Adrenal gland (tissue), 12 donors: Measurements from ENCODE around the gene ARL6IP6. TPM values are rescaled to one million over a fixed set of nuclear protein-coding genes. Genes with fewer than 3 reads are reported as not detected.
A peak's percentile ranks its signal among the peaks of the same experiment; 100 is the strongest.
"Not testable (repeated sequence)": the region's sequence is repeated elsewhere in the genome, so short reads cannot be mapped to it uniquely, and the experiment has no call there.

Experiments used
- DNase-seq, 7 donors: peaks; one replicate each; pipeline ENCODE4 v3.0.0-alpha.2; 2019 to 2020
- H3K27ac ChIP-seq, 5 donors: fragments of 200-600 bp; sonication (generic) in 4 of 5; 1 replicate in 3 of 5; 2 replicates in 2 of 5; pipeline versions ENCODE4 v1.5.1 to v1.8.0; 2016 to 2020; ENCODE audit warnings: mild to moderate bottlenecking in 1 of 5
- H3K27me3 ChIP-seq: fragments of 200-600 bp; 2 replicates; pipeline ENCODE4 v1.8.0; 2021
- H3K36me3 ChIP-seq, 2 donors: fragments of 200-600 bp; replicated peaks in 1 of 2; 1 replicate in 1 of 2; 2 replicates in 1 of 2; pipeline versions ENCODE4 v1.5.1 to v1.8.0; 2018 to 2022
- H3K4me1 ChIP-seq, 2 donors: fragments of 200-600 bp; replicated peaks in 1 of 2; 1 replicate in 1 of 2; 2 replicates in 1 of 2; pipeline versions ENCODE4 v1.5.1 to v1.8.0; 2018 to 2021
- H3K4me3 ChIP-seq, 4 donors: fragments of 200-600 bp; sonication (generic) in 3 of 4; one replicate each; pipeline ENCODE4 v1.5.1; 2016 to 2018
- H3K9me3 ChIP-seq, 3 donors: fragments of 200-600 bp; sonication (generic) in 1 of 3; replicated peaks in 1 of 3; 1 replicate in 2 of 3; 2 replicates in 1 of 3; pipeline versions ENCODE4 v1.5.1 to v1.8.0; 2016 to 2021
- POLR2A ChIP-seq, 2 donors: fragments of 450-650 bp; IDR thresholded peaks; one replicate each; pipeline ENCODE4 v1.6.1; 2017; ENCODE audit warnings: antibody characterized with exemption in 2 of 2, mild to moderate bottlenecking in 2 of 2, moderate library complexity in 1 of 2
- WGBS, 4 donors: extraction: QIAGEN DNeasy Blood & Tissue Kit in 2 of 4; methylation state at CpG; one replicate each; pipeline versions ENCODE4 v1.1.5 to v1.1.7; 2013 to 2017; 5-methylcytosine and 5-hydroxymethylcytosine counted together
- intact Hi-C, 2 donors: fragments of 100-400 bp; cut with DNase I; formaldehyde crosslinking; loops; one replicate each; pipeline versions ENCODE4 v1.14.1 to v1.15.0; 2022 to 2023
- polyA plus RNA-seq, 3 donors: library from polyadenylated mRNA; stranded (reverse); fragments of 200-250 nt in 2 of 3; fragments of 350-450 nt in 1 of 3; fragmentation: Illumina TruSeq in 1 of 3; extraction: RNeasy Lipid Tissue Mini Kit (QIAGEN cat#74804) in 1 of 3; gene quantifications; one replicate each; pipeline ENCODE4 v1.2.3, GENCODE V29; 2013 to 2014
- total RNA-seq, 9 donors: library from RNA; depleted of rRNA in 4 of 9; stranded (reverse); fragments of >200 nt in 4 of 9; fragments of 120-200 nt in 1 of 9; fragmentation: NEBNext Ultra II Directional in 1 of 9; extraction: Animal tissue kit (Norgen Biotek cat#: 25700) in 1 of 9; gene quantifications; one replicate each; pipeline versions ENCODE4 v1.1.0 to v1.2.4, GENCODE V29; 2013 to 2023
- TF ChIP-seq, protein P1 (sequence below), 6 experiments: fragments of 450-650 bp in 4 of 6; fragments of 200-600 bp in 2 of 6; sonication (generic) in 1 of 6; IDR thresholded peaks; 1 replicate in 5 of 6; 2 replicates in 1 of 6; pipeline versions ENCODE4 v1.5.1 to v1.8.0; 2016 to 2021; ENCODE audit warnings: antibody characterized with exemption in 6 of 6, mild to moderate bottlenecking in 2 of 6, moderate library complexity in 1 of 6
- donor health status: healthy with polysubstance abuse.
- donor health status: Bipolar disorder and iron deficiency.
- donor health status: DM: yes; HTN: yes; CAD: no.
- donor health status: DM: no; HTN: no; CAD: no.
- donor health status: DM: no; HTN: no; CAD: no.
- donor health status: DM: yes; HTN: yes; CAD: no.

Gene ARL6IP6
- total and polyA plus RNA-seq, 12 donors, result 5.0 to 24.5 (median 11.8) TPM

DNA sequence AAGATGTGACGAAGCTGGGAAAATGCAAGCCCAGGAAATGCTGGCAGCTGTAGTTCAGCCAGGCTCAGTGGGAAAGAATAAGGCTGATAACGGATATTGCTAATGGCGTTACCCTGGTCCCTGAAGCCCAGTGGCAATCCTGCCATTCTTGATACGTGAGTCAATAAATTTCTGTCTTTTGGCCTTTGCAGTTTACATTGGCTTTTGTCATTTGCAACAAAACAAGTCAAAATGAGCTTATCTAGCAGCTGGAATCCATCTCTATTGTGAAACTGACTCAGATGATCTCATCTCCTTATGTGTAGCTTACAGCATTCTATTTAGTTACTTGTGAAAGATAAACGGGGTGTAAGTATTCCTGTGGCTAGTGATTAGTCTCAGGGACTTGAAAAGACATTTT lies 43.8 kb downstream of the ARL6IP6 start:
- H3K27me3 ChIP-seq, result no peaks in the 10 kb centered on the region
- no peaks in the 10 kb centered on the region for H3K4me1 ChIP-seq
- 55 to 65% (median 57%) methylated on average over 5 of the region's 5 CpGs for WGBS, 4 donors
- TF ChIP-seq, protein P1, sequence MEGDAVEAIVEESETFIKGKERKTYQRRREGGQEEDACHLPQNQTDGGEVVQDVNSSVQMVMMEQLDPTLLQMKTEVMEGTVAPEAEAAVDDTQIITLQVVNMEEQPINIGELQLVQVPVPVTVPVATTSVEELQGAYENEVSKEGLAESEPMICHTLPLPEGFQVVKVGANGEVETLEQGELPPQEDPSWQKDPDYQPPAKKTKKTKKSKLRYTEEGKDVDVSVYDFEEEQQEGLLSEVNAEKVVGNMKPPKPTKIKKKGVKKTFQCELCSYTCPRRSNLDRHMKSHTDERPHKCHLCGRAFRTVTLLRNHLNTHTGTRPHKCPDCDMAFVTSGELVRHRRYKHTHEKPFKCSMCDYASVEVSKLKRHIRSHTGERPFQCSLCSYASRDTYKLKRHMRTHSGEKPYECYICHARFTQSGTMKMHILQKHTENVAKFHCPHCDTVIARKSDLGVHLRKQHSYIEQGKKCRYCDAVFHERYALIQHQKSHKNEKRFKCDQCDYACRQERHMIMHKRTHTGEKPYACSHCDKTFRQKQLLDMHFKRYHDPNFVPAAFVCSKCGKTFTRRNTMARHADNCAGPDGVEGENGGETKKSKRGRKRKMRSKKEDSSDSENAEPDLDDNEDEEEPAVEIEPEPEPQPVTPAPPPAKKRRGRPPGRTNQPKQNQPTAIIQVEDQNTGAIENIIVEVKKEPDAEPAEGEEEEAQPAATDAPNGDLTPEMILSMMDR (IDR thresholded peaks at IDR 0.05), result no peak
- no peak for TF ChIP-seq POLR2A (IDR thresholded peaks at IDR 0.05)
- intact Hi-C loops, result no loop called here
- no peaks in the 10 kb centered on the region for H3K9me3 ChIP-seq
- no peaks in the 10 kb centered on the region for H3K36me3 ChIP-seq
- peak in 2 of 7 donors; percentile 22 to 28 for DNase-seq
- H3K4me3 ChIP-seq, result peak overlapping the region in 1 of 4 donors; percentile 5
- peak overlapping the region in 2 of 5 donors; percentile 14 to 68 for H3K27ac ChIP-seq

DNA sequence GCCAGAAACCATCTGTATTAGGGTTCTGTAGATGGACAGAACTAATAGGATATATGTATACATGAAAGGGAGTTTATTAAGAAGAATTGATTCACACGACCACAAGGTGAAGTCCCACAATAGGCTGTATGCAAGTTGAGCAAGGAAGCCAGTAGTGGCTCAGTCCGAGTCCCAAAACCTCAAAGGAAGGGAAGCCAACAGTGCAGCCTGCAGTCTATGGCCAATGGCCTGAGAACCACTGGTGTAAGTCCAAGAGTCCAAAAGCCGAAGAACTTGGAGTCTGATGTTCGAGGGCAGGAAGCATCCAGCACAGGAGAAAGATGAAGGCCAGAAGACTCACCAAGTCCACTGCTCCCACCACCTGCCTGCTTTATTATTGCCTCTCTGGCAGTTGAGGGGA lies 44.8 kb downstream of the ARL6IP6 start:
- H3K4me1 ChIP-seq, H3K27me3 ChIP-seq, H3K4me3 ChIP-seq, H3K9me3 ChIP-seq, intact Hi-C loops, DNase-seq, H3K36me3 ChIP-seq, H3K27ac ChIP-seq: not testable (repeated sequence)
- 84 to 94% (median 91%) methylated on average over 4 of the region's 4 CpGs for WGBS, 4 donors

DNA sequence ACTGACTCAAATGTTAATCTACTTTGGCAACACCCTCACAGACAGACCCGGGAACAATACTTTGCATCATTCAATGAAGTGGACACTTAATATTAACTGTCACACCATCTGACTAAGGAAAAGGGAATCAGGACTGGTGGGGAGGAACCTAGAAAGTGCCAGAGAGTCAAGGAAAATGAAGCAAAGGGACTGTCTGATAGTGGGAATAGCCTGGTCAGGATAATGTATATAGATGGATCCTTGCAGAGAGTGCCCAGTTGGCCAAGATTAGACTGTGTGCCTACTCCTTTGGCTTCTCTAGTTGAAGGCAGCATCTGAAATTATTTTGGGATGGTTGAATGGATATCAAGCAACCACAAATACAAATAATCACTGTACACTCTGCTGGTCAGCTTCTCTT lies 45.2 kb downstream of the ARL6IP6 start:
- H3K4me3 ChIP-seq, result no peak overlapping the region
- TF ChIP-seq, protein P1 (IDR thresholded peaks at IDR 0.05), result no peak
- no peak for TF ChIP-seq POLR2A (IDR thresholded peaks at IDR 0.05)
- no peaks in the 10 kb centered on the region for H3K36me3 ChIP-seq
- no peaks in the 10 kb centered on the region for H3K4me1 ChIP-seq
- intact Hi-C loops, result no loop called here
- WGBS, 4 donors, result 83 to 96% (median 90%) methylated on average over 1 of the region's 1 CpG
- H3K9me3 ChIP-seq, result no peaks in the 10 kb centered on the region
- H3K27ac ChIP-seq, result no peak overlapping the region
- no peaks in the 10 kb centered on the region for H3K27me3 ChIP-seq
- DNase-seq, result no peak

DNA sequence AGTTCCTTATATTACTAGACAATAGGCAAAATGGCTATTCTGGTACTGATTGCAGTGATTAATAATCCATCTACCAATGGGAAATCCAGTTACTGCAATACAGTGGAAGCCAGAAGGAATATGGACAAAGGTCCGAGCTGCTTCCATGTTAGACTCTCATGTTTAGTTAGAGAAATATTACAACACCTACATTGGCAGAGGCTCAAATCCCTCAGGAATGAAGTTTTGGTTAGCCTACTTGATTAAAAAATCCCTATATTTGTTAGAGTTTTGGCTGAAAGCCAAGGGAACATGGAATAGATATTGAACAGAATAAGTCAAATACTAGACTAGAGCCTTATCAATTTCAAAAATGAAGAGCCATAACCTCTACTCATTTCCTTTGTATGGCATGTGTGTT lies 48.5 kb downstream of the ARL6IP6 start:
- no peaks in the 10 kb centered on the region for H3K27me3 ChIP-seq
- no peak for DNase-seq
- TF ChIP-seq, protein P1 (IDR thresholded peaks at IDR 0.05), result no peak
- TF ChIP-seq POLR2A (IDR thresholded peaks at IDR 0.05), result no peak
- no peaks in the 10 kb centered on the region for H3K9me3 ChIP-seq
- no peak overlapping the region for H3K27ac ChIP-seq
- H3K4me3 ChIP-seq, result no peak overlapping the region
- H3K36me3 ChIP-seq, result no peaks in the 10 kb centered on the region
- intact Hi-C loops, result no loop called here
- WGBS, 4 donors, result 90 to 96% (median 94%) methylated on average over 1 of the region's 1 CpG
- H3K4me1 ChIP-seq, result no peaks in the 10 kb centered on the region

DNA sequence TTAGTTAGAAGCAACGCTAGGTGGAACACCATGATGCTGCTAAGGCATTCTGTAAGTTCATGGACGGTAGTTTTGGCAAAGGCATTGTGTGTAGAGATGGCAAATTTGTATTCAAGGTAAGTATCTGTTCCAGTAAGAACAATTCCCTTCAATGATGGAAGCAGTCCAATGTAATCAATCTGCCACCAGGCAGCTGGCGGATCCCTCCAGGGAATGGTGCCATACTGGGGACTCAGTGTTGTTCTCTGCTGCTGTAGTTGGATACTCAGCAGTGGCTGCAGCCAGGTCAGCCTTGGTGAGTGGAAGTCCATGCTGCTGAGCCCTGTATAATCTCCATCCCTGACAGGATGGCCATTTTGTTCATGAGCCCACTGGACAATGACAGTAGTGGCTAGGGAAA lies 62.8 kb downstream of the ARL6IP6 start:
- Histone ChIP-seq H3K9me3 (no peaks in the 10 kb centered on the region), H3K4me3 (no peak overlapping the region), H3K27me3 (no peaks in the 10 kb centered on the region), H3K36me3 (no peaks in the 10 kb centered on the region), H3K27ac (no peak overlapping the region), H3K4me1 (no peaks in the 10 kb centered on the region)
- TF ChIP-seq, protein P1 (IDR thresholded peaks at IDR 0.05), result no peak
- TF ChIP-seq POLR2A (IDR thresholded peaks at IDR 0.05), result no peak
- WGBS, 4 donors, result 80 to 87% (median 84%) methylated on average over 3 of the region's 3 CpGs
- intact Hi-C loops, result no loop called here
- DNase-seq, result no peak
